HPDE6-E6E7 (cell line): ENCODE data around the gene CYLC1.

Source experiments
- DNase-seq: peaks from one replicate; pipeline ENCODE4 v3.0.0; 2011; ENCODE audit warnings: missing footprints; ENCODE audit errors: extremely low spot score

The CYLC1 gene

GRCh38 chrX:83860846-83861245 is at the start of gene CYLC1:
Gene CYLC1, plus strand, starts transcription at chrX:83861146. Its CDS starts 37 bp downstream, at chrX:83861183.
- DNase-seq = no peak

GRCh38 chrX:83819304-83819703 is 41.6 kb upstream of the CYLC1 start:
- DNase-seq = no peak

DNA sequence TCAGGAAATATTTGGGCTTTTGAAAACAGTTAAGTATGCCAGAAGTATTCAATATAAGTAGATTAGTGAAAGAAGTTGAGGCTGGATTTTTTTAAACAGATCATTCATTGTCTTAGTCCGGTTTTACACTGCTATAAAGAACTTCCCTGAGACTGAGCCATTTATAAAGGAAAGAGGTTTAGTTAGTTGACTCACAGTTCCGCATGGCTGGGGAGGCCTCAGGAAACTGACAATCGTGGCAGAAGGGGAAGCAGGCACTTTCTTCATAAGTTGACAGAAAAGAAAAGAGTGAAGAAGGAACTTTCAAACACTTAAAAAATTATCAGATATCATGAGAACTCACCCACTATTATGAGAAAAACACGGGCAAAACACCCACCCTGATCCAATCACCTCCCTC is 31.1 kb upstream of the CYLC1 start:
- DNase-seq = no peak

DNA sequence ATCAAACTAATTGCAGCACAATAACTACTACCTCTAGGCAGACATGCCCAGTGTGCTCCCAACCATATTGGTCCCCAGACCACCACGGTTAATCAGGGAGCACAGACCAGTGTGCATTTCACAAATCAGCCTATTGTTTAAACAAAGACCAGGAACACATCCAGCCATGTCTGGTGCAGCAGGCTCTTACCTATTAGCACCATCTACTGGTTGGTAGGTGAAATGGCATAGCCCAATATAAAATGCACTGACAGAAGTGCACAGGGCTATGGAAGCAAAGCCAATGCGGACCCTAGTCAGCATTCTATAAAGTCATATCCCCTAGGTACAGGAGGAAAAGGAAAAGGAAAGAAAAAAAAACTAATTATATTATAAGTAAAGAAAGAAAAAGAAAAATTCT is 15.5 kb upstream of the CYLC1 start:
- DNase-seq = peak; percentile 16

GRCh38 chrX:83847339-83847738 is 13.6 kb upstream of the CYLC1 start:
- no peak for DNase-seq

- DNase-seq = no peak
Measured at GRCh38 chrX:83888585-83888984, 27.6 kb downstream of the CYLC1 start.

- DNase-seq = no peak
Measured at GRCh38 chrX:83892433-83892832, 31.5 kb downstream of the CYLC1 start.

DNA sequence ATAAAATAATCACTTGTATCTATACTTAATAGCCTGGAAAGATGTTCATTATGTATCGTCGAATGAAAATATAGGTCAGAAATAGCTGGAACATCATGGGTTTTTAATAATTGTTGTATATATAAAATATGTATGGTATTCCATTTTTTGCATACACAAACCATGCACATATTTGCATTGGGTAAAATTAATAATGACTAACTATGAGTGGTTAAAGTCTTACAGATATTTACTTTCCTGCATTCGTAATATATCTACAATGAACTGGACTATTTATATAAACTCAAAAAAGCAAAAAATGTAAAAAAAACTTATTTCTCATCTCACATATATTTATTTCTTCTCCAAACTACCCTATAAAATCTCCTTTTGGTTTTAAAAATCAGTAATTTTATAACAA is 46.0 kb downstream of the CYLC1 start:
- no peak for DNase-seq

DNA sequence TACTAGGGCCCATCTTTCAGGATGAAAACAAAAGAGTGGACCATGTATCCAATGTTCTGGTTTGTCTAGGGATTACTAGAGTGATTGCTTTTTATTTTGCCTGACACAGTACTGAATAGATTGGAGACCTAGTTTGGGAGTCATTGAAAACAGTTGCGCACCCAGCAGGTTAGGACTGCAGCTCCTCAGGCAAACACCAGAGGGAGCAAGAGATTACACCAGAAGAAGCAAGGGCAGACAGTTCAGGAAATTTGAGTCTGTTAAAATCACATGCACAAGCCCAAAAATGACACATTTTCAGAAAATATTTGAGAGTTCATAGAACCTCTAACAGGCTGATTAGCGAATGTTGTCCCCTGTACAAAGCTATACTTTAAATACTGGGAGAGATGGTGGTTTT is 55.6 kb downstream of the CYLC1 start:
- DNase-seq = no peak

- DNase-seq = no peak
Measured at GRCh38 chrX:83934220-83934619, 73.3 kb downstream of the CYLC1 start.
